Stimulated activated CD8-positive, alpha-beta memory T cell treated with anti-CD3 and anti-CD28 coated beads, Interleukin-7, amount 100 ng/mL, for 48 hours (primary cell): ENCODE data around the gene TNNT1.
A peak's percentile ranks its signal among the peaks of the same experiment; 100 is the strongest.
"Not testable (repeated sequence)": the region's sequence is repeated elsewhere in the genome, so short reads cannot be mapped to it uniquely, and the experiment has no call there.

ENCODE experiments used
- DNase-seq, 2 donors: peaks; one replicate each; pipeline ENCODE4 v3.0.0-alpha.2; 2020; ENCODE audit warnings: low read depth in 1 of 2; ENCODE audit errors: extremely low read depth in 1 of 2

TNNT1 gene

DNA sequence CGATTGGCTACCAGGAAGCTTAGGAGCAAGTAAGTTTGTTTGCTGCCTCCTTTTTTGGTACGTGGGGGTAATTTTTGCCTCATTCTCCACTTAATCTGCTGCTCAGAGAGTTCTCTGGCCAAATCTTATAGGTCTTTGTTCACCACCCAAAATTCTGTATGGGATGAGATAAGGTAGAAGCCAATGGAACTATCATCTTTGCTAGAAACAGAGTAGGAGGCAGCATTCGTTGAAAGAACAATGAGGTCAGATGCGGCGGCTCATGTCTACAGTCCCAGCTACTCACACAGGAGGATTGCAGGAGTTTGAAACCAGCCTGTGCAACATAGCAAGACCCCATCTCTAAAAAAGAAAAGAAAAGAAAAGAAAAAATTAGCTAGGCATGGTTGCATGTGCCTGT is 22.4 kb upstream of the TNNT1 start:
- no peak for DNase-seq

DNA sequence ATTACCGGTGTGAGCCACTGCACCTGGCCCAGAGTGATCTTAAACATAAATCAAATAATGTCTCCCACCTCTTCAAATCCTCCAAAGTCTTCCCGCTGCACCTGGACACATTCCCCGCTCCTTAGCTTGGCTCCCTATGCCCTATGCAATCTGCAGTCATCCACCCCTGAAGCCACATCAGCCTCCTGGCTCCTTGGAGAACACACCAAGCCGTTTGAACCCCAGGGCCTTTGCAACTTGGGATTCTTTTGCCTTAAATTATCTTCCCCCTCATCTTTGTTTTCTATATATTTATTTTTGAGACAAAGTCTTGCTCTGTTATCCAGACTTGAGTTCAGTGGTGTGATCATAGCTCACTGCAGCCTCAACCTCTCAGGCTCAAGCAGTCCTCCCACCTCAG is 20.1 kb upstream of the TNNT1 start:
- no peak for DNase-seq

DNA sequence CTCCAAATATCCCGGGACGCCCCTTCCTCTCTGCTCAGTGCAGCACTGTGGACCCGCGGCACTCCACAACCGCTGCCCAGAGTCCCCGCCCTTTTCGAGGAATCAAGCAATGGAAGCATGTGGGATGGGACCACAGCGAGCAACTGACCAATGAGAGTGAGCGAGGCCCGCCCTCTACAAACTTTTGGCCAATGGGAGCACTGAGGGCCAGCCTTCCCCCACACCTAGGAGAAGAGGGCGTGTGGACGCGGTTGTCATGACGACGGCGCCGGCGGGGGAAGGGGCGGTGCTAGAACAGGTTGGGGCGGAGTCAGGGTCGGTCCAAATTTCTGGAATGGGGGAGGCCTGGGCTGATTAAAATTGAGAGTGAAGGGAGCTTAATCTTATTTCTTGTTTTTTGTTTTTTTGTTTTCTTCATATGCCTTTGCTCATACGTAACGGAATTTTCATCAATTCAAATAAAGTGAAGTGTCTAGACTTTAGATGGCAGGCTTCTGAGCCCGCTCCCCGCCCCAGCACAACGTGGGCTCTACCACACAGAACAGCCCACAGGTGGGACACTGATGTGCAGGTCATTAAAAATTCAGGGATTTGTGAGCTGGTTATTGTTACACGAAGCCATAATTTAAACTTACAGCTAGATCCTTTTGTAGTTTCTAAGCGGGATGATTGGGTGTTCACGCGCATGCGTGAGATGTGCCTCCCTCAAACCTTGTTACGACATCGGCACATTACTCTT is 17.7 kb upstream of the TNNT1 start, which contains the start of gene DNAAF3:
DNAAF3 (minus strand) TSS at position 84 of the 739 bp plus-strand sequence. CDS start 200 bp downstream, outside the sequence.
- DNase-seq: peak in 1 of 2 donors; percentile 83

DNA sequence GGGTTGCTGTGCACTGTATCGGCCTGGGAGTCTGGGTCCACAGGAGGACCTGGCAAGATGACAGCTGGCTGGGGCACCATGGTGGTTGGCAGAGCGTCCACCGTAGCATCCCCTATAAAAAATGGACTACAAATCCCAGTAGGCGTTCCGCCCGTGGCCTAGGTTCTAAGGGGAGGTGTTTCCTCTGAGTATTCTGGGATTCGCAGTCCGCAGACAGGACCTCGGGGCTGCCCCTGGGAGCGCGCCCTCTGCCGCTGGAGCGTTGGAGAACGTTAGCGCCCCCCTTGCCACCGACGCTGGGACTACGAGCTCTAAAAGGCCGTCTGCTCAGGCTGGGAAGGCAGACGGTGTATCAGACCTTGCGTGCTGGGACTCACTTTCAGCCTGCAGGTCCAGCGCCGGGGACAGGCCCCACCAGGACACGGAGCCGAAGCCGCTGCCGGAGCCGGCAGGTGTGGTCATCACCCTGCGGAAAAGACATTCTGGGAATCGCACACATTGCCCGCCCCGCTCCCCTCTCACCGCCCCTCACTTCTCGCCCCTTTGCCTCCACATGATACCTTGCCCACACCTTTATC is 17.0 kb upstream of the TNNT1 start:
- DNase-seq: peak in 1 of 2 donors; percentile 48

DNA sequence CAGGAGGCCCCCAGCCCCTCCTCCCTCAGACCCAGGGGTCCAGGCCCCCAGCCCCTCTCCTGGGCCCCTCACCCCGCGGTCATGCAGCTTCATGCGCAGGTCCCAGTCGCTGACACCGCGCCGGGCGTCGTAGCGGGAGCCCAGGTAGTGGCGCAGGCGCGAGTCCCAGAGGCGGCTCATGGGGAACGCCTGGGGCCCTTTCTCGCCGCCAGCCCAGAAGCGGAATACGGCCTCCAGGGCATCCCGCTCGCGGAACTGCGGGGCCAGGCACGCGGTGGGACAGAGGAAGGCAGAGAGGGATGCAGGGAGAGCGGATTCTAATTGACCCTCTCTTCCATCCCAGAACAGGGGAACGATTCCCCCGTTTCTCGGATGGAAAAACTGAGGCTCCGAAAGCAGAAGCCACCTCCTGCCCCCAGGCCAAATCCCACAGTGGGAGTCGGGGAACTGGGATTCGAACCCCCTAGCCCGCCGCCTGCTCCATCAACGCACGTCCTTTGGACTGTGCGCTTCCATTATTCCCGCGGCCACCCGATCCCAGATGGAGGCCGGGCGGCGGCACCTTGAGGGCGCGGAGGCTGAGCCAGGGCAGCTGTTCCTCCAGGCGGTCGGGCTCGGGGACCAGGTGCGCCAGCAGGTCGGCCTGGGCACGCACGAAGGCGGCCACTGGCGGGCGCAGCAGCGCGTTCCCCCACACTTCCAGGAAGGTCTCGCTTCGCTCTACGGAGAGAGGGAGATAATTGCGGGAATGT is 12.7 kb upstream of the TNNT1 start:
- DNase-seq: no peak

DNA sequence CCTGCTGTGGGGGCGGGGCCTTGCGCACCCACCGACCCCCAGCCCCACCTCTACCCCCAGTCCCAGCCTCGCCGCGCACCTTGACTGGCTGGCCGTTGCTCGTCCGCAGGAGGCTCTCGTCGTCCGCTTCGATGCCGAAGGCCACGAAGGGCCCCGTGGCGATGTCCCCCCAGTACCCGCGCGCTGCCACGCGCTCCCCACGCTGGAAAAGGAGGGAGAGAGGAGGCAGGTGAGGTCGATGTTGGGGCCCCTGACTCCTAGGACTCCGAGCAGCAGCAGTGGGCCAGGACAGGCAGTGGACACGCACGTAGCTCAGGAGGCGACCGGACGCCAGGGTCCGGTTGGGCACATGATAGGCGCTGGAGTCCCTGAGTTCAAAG is 12.0 kb upstream of the TNNT1 start:
- no peak for DNase-seq

DNA sequence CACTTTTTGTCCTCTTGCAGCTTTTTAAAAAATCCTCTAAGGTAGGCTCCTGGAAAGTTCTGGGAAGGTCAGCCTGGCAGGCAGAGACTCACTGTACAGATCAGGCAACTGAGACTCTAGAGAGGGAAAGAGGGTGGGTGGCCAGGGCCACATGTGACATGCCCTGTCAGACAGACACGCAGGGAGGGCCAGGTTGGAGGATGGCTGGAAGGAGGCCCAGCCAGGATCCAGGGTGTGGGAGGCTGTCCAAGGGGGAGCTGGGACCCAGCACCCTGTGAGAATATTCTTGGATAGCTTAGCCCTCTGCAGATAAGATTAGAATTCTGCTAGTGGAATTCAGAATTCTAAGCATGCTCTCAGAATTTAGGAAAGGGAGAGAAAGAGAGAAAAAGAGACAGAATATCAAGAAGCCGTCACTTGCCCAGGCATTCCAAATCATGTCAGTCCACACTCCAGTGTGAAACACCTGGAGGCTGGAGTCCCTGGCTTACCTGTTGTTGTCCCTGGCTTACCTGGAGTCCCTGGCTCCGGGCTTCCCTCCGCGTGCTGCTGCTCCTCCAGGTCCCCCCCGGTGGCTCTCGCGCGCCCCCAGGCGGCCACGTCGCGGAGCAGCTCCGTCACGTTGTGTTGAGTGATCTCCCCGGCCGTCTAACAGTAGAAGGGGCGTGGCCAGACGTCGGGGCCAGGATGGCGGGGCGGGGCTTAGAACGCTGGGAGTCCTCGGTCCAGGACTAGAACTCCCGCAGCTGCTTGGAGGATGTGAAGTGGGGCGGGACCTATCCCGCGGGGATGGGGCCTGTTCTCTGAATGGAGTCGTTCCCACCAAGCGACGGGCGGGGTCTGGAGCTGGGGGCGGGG is 11.4 kb upstream of the TNNT1 start:
- peak; percentile 80 to 86 for DNase-seq

DNA sequence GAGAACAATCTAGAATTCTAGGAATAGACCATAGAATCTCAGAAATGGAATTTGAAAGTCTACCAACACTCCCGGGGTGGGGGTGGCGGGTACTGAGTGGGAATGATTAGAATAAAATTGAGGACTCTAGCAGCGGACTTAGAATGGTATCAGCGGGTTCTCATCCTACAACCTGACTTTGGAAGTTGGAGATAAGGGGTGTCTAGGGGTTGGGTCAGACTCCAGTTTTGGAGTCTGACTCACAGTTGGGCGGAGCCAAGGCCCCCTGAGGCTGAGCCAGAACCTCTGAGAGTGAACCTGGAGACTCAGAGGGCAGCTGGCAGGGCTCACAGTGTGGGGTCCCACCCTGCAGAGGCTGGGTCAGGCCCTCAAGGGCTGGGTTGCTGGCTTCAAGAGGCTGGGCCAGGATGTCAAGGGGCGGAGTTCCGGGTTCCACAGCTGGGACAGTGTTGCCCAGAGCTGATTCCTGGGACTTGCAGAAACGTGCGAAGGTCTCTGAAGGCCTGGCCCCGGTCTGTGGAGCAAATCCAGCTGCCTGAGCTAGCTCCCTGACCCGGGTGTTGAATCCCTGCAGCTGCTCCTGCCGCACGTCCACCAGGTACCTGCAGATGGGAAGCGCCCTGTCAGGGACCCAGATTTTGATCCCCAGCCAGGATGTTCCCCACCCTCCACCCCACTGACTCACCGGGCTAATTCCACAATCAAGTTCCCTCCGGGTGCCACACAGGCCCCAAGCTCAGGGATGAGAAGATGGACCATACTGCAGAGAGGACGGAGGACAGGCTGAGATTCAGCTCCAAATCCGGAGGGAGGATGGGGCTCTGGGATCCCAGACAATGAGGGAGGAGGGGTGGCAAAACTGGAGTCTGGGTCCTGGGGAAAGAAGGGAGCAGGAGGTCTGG is 10.1 kb upstream of the TNNT1 start:
- DNase-seq: no peak

DNA sequence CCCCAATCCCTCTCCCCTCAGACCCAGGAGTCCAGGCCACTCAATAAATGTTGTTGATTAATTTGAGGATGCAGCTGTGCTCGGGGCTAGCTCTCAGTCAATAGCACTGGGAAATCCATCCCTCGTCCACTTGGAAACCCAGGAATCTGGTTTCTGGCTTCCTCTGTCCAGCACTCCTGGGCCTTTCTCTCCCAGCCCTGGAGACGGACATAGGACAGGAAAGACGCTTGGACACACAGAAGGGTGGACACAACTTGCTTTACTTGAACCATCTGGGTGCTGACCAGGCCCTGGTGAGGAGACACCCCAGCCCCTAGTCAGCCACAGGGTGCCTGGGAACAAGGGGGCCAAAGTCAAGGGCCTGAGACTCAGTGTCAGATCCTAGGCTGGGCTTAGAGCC is 9.4 kb upstream of the TNNT1 start:
- no peak for DNase-seq

DNA sequence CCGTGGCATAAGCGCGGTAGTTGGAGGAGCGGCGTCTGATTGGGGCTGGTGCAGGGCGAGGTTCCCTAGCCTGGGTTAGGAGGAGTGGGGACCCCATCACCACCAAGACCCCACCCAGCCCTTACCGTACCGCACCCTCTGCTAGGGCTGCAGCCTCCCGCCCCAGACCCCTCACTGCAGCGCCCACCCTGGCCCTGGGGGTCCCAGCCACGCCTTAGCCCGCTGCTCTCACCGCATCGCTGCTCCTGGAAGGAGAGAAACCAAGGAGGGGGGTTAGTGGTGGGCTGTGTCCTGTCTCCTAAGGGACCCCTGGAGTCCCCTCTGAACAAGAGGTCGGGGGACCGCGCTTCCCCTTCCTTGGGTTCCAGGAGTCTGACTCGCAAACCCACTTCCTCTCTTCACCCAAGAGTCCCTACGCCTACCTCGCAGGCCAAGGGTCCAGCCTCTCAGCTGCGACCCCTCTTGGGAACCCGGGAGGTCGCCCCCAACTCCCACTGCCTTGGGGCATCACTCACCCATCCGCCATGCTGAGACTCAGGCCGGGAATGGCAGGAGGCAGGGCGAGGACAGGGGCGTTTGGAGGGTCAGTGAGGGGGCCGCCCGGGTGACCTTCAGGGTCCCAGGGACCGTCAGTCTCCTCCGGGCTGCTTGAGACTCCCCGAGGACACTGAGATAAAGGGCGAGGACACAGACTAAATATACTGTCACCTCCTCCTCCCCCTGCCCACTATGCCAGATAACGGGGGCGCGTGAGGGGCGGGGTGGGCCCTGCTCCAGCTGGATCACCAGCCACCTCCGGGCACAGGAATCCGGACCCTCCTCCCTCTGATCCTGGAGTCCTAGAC is 8.3 kb upstream of the TNNT1 start, which contains the start of gene TNNI3:
TNNI3 (minus strand) TSS at position 669 of the 845 bp plus-strand sequence; CDS start at position 526, 143 bp downstream.
- no peak for DNase-seq

DNA sequence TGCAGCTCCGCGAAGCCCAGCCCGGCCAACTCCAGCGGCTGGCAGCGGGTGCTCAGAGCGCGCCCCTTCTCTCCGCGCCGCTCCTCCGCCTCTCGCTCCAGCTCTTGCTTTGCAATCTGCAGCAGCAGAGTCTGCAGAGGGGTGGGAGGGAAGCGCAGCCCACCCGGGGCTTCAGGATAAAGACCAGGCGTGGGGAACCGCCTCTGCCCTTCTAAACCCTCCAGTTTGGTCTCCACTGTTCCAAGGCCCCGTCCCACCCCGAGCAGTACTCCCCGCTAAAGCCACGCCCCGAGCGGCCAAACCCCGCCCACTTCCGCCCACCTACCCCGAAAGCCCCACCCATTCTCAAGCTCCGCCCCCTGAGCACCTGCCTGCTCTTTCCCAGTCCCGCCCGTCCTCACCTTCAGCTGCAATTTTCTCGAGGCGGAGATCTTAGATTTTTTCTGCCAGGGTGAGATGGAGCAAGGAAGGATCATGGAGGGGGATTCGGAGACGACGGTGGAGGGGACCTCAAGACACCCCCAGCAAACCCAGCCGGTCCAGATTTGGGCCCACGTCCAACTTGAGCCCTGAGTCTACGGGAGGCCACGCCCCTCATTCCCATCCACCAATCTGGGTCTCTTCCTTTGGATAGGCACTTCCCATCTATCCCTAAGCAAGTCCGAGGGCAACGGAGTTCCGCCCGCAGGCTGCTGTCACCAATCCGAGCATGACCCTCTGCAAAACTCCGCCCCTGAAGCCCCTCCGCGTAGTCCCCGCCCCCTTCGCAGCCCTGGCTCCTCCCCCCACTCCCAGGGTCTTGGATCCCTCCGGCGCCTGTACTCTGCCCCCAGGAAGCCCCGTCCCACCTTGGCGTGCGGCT is 7.4 kb upstream of the TNNT1 start:
- DNase-seq: peak in 1 of 2 donors; percentile 27

DNA sequence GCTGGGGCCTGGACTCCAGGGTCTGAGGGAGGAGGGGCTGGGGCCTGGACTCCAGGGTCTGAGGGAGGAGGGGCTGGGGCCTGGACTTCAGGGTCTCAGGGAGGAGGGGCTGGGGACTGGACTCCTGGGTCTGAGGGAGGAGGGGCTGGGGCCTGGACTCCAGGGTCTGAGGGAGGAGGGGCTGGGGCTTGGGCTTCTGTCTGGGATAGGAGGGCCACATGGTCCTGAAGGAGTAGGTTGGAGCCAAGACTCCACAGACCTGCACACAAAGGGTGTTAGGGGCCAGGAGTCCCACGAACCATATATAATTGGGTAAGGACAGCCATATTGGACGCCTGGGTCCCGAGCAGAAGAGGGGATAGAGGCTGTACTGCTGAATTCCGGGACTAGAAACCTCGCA is 6.8 kb upstream of the TNNT1 start:
- DNase-seq: not testable (repeated sequence)

DNA sequence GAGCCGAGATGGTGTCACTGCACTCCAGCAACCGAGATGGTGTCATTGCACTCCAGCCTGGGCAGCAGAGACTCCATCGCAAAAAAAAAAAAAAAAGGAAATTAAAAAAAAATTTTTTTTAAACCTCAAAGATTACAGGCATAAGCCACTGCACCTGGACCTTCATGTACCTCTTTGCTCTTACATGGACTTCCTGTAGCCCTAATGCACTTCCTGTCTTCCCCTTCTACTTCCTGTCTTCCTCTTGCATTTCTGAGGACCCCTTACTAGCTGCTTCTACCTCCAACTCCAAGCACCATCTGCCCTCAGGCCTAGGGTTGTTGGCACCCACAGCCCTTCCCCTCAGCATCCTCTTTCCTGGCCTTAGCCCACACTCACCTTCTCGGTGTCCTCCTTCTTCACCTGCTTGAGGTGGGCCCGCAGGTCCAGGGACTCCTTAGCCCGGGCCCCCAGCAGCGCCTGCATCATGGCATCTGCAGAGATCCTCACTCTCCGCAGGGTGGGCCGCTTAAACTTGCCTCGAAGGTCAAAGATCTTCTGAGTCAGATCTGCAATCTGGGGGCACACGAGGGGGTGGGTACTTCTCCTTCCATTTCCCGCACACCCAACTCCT is 4.8 kb upstream of the TNNT1 start:
- DNase-seq: no peak

DNA sequence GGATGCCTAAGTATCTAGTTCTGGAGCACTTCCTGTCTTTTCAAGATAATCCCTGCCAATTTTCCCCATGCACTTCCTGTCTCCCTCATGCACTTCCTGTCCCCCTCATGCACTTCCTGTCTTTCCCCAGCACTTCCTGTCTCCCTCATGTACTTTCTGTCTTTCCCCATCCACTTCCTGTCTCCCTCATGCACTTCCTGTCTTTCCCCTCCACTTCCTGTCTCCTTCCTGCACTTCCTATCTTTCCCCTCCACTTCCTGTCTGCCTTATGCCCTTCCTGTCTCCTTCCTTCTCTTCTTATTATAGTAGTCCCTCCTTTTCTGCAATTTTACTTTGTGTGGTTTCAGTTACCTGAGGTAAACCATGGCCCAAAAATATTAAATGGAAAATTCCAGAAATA is 3.0 kb upstream of the TNNT1 start:
- DNase-seq: no peak

DNA sequence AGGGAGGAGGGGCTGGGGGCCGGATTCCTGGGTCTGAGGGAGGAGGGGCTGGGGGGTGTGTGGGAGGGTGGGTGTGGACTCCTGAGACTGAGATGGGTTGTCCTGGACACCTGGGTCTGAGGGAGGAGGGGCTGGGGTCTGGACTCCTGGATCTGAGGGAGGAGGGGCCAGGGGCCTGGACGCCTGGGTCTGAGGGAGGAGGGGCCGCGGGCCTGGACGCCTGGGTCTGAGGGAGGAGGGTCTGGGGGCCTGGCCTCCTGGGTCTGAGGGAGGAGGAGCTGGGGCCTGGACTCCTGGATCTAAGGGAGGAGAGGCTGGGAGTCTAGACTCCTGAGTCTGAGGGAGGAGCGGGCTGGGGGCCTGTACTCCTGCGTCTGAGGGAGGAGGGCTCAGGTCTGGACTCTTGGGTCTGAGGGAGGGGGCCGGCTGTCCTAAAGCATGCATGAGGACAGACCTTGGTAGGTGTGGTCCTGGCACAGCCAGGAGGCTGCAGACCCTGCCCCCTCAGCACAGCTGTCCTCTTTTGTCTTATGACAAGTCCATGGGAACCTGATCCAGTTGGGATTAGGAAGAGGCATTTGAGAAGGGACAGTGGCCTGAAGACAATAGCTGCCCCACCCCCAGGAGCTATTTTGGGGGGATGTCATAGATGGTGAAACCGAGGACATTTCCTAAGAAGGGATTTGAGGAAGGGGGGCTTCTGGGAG is 1.3 kb downstream of the TNNT1 start:
- no peak for DNase-seq

DNA sequence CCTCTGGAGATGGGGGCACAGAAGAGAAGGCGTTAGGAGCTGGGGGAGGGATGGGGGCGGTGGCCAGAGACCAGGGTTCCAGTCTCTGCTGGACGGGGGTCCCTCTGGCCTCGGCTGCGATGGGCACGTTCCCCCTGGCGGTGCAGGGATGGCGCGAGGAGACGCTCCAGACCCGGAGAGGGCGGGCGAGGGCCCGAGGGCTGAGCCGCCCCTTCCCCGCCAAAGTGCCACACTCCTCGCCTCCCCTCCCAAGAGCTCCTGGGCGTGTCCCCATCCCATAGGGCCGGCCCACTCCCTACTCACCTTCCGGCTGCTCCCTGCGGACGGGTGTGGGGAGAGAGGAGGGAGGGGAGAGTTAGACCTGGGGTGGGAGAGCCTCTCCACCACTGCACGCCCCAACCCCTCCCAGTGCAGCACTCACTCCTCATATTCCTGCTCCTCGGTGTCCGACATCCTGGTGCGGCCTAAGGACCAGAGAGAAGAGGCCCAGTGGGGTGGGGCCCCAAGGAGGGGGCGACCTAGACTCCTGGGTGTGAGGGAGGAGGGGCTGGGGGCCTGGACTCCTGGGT is 2.2 kb downstream of the TNNT1 start:
- no peak for DNase-seq
